Measurements from ENCODE around the gene HDGFL1.

The HDGFL1 gene

GRCh38 chr6:22598339-22598738 lies 29.0 kb downstream of the HDGFL1 start:
- H3K4me2 ChIP-seq (ENCODE audit: low read length): no peak overlapping the region
- H3K4me1 ChIP-seq: no peaks in the 10 kb centered on the region
- no peaks in the 10 kb centered on the region for H3K79me2 ChIP-seq
- H3K27me3 ChIP-seq (ENCODE audit: control insufficient read depth, insufficient read depth, low read length): no peaks in the 10 kb centered on the region
- no peaks in the 10 kb centered on the region for H3K36me3 ChIP-seq (ENCODE audit: control insufficient read depth, insufficient read depth, low read length)
- no peak for TF ChIP-seq CTCF (IDR thresholded peaks at IDR 0.05)
- no peak overlapping the region for H2AFZ ChIP-seq
- no peak overlapping the region for H3K27ac ChIP-seq
- H3K4me3 ChIP-seq (ENCODE audit: low read depth, low read length): no peak overlapping the region
- no peak overlapping the region for H3K9ac ChIP-seq
- H3K9me3 ChIP-seq (ENCODE audit: control insufficient read depth, low read length): no peaks in the 10 kb centered on the region

GRCh38 chr6:22600059-22600458 lies 30.7 kb downstream of the HDGFL1 start:
- no peak overlapping the region for H3K27ac ChIP-seq
- H3K4me2 ChIP-seq (ENCODE audit: low read length): no peak overlapping the region
- H3K4me3 ChIP-seq (ENCODE audit: low read depth, low read length): no peak overlapping the region
- H3K36me3 ChIP-seq (ENCODE audit: control insufficient read depth, insufficient read depth, low read length): no peaks in the 10 kb centered on the region
- H3K4me1 ChIP-seq: no peaks in the 10 kb centered on the region
- H3K9ac ChIP-seq: no peak overlapping the region
- H3K79me2 ChIP-seq: no peaks in the 10 kb centered on the region
- no peaks in the 10 kb centered on the region for H3K9me3 ChIP-seq (ENCODE audit: control insufficient read depth, low read length)
- no peaks in the 10 kb centered on the region for H3K27me3 ChIP-seq (ENCODE audit: control insufficient read depth, insufficient read depth, low read length)
- no peak for TF ChIP-seq CTCF (IDR thresholded peaks at IDR 0.05)
- no peak overlapping the region for H2AFZ ChIP-seq

GRCh38 chr6:22601984-22602383 lies 32.6 kb downstream of the HDGFL1 start:
- Histone ChIP-seq H3K27me3 (ENCODE audit: control insufficient read depth, insufficient read depth, low read length) (no peaks in the 10 kb centered on the region), H3K9me3 (ENCODE audit: control insufficient read depth, low read length) (no peaks in the 10 kb centered on the region), H3K79me2 (no peaks in the 10 kb centered on the region), H3K4me2 (ENCODE audit: low read length) (no peak overlapping the region), H3K9ac (no peak overlapping the region), H3K4me1 (no peaks in the 10 kb centered on the region), H2AFZ (no peak overlapping the region), H3K36me3 (ENCODE audit: control insufficient read depth, insufficient read depth, low read length) (no peaks in the 10 kb centered on the region), H3K4me3 (ENCODE audit: low read depth, low read length) (no peak overlapping the region), H3K27ac (no peak overlapping the region)
- no peak for TF ChIP-seq CTCF (IDR thresholded peaks at IDR 0.05)

GRCh38 chr6:22605736-22606135 lies 36.4 kb downstream of the HDGFL1 start:
- Histone ChIP-seq H3K27ac (no peak overlapping the region), H3K9me3 (ENCODE audit: control insufficient read depth, low read length) (no peaks in the 10 kb centered on the region), H3K4me1 (no peaks in the 10 kb centered on the region), H3K4me2 (ENCODE audit: low read length) (no peak overlapping the region), H3K27me3 (ENCODE audit: control insufficient read depth, insufficient read depth, low read length) (no peaks in the 10 kb centered on the region), H3K79me2 (no peaks in the 10 kb centered on the region), H3K9ac (no peak overlapping the region), H3K36me3 (ENCODE audit: control insufficient read depth, insufficient read depth, low read length) (no peaks in the 10 kb centered on the region), H2AFZ (no peak overlapping the region), H3K4me3 (ENCODE audit: low read depth, low read length) (no peak overlapping the region)
- TF ChIP-seq CTCF (IDR thresholded peaks at IDR 0.05): no peak

- Histone ChIP-seq H3K36me3 (ENCODE audit: control insufficient read depth, insufficient read depth, low read length) (no peaks in the 10 kb centered on the region), H3K4me1 (peaks cover 4% of the 10 kb centered on the region), H3K27me3 (ENCODE audit: control insufficient read depth, insufficient read depth, low read length) (no peaks in the 10 kb centered on the region), H3K9ac (no peak overlapping the region), H3K9me3 (ENCODE audit: control insufficient read depth, low read length) (no peaks in the 10 kb centered on the region), H2AFZ (no peak overlapping the region), H3K4me3 (ENCODE audit: low read depth, low read length) (no peak overlapping the region), H3K79me2 (no peaks in the 10 kb centered on the region), H3K27ac (no peak overlapping the region), H3K4me2 (ENCODE audit: low read length) (no peak overlapping the region)
- TF ChIP-seq CTCF (IDR thresholded peaks at IDR 0.05): no peak
These were observed 40.8 kb downstream of the HDGFL1 start for GRCh38 chr6:22610127-22610526.

Data from parathyroid adenoma (tissue), 2 donors.